GM12801 (cell line): ENCODE results near the gene LAMA5.

Experiments
- TF ChIP-seq, protein P1 (sequence below): IDR thresholded peaks from one replicate; pipeline ENCODE4 v1.5.1; 2011; ENCODE audit warnings: control low read depth; ENCODE audit not compliant: insufficient read length; ENCODE audit errors: extremely low read depth

The LAMA5 gene

DNA sequence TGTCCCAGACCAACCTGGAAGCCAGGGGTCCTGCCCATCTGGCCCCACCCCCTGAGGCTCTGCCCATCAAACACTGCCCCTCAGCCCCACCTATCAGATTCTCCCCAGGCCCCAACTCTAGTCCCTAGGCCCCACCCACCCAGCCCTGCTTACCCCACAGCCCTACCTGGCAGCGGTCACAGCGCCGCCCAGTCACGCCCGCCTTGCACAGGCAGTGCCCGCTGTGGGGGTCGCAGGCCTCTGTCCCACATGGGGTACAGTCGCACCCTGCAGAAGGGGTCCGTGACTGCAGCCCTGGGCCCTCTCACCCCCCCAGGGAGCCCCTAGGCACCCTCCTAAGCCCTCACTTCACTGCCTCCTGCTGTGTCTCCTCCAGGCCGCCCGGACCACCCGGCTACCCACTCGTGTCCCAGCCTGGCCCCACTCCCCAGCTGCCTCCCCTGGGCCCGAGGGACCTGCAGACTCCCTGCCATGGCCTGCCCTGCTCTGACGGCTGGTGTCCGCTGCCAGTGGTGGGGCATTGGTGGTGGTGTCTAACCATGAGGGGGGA, 44.5 kb downstream of the LAMA5 start:
- TF ChIP-seq, protein P1, sequence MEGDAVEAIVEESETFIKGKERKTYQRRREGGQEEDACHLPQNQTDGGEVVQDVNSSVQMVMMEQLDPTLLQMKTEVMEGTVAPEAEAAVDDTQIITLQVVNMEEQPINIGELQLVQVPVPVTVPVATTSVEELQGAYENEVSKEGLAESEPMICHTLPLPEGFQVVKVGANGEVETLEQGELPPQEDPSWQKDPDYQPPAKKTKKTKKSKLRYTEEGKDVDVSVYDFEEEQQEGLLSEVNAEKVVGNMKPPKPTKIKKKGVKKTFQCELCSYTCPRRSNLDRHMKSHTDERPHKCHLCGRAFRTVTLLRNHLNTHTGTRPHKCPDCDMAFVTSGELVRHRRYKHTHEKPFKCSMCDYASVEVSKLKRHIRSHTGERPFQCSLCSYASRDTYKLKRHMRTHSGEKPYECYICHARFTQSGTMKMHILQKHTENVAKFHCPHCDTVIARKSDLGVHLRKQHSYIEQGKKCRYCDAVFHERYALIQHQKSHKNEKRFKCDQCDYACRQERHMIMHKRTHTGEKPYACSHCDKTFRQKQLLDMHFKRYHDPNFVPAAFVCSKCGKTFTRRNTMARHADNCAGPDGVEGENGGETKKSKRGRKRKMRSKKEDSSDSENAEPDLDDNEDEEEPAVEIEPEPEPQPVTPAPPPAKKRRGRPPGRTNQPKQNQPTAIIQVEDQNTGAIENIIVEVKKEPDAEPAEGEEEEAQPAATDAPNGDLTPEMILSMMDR = no peak

DNA sequence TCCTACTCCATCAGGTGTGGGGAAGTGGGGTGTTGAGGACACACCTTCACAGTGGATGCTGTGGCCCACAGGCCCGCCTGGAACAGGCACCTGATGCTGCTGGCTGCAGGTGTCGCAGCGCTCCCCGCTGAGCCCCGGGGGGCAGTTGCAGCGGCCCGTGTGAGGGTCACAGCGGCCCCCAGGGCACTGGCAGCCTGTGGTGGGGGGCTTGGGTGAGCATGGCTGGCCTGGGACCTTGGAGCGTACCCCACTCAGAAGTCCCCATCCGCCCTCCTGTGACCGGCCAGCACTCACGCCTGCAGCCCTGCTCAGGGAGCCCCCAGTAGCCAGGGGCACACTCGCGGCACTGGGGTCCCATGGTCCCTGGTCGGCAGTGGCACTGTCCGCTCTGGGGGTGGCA, 45.1 kb downstream of the LAMA5 start:
- TF ChIP-seq, protein P1 = no peak

DNA sequence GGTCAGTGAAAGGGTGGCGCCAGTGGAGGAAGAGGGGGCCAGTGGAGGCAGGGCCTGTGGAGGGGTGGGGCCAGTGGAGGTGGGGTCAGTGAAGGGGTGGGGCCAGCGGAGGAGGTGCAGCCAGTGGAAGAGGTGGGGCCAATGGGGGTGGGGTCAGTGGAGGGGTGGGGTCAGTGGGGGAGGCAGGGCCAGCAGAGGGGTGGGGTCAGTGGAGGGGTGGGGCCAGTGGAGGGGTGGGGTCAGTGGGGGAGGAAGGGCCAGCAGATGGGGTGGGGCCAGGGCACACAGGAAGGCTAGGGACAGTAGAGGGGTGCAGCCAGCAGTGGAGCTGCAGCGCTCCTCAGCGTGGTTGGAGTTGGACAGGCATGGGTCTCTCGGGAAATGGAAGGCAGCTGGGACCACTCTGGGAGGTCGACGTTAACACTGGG, 45.6 kb downstream of the LAMA5 start:
- TF ChIP-seq, protein P1 = no peak

DNA sequence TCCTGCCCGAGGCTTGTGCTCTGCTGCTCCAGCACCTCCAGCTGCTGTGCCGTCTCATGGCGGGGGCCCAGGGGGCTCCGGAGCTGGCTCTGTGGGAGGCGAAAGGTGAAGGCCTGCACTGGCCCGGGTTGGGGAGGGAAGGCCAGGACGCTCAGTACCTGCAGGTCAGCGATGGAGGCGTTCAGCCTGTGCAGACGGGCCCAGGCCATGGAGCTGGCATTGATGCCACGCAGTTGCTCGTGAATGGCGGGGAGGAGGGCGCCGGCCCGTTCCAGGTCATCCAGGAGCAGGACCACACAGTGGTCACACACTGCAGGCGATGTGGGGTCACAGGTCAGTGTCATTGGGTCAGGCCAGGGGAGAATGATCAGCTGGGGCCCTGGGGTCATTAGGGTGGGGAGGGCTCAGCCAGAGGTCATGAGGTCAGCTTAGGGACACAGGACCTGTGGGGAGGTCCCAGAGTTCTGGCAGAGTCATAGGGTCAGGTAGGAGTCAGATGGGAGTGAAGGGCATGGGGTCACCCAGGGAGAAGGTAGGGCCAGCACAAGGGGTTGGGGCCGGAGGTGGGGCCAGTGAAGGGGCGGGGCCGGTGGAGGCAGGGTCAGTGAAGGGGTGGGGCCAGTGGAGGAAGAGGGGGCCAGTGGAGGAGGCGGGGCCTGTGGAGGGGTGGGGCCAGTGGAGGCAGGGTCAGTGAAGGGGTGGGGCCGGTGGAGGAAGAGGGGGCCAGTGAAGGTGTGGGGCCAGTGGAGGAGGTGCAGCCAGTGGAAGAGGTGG, 46.3 kb downstream of the LAMA5 start:
- TF ChIP-seq, protein P1 = no peak

DNA sequence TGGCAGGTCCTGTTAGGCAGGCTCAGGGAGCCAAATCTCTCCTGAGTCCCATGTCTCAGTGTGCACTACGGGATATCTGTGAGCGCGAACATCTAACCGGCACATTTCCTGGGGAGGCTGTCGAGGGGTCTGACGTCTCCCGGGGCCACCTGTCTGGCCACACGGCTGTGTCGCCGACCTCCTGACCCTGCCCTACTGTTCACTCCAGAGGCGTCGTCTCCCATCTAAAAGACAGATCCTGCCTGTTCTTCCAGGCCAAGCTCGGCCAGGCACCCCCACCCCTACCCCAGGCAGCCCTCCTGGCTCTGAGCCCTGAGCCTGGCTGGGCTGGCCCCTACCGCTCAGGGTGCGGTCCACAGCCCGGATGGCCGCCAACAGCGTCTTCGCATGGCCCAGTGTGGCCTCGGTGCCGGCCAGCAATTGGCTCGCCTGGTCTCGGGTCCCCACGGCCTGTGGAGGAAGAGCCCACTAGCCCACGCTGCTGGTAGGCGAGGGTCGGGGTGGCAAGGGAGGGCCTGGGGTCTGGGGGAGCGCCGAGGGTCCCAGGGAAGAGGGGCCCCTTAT, 47.7 kb downstream of the LAMA5 start:
- TF ChIP-seq, protein P1 = no peak

DNA sequence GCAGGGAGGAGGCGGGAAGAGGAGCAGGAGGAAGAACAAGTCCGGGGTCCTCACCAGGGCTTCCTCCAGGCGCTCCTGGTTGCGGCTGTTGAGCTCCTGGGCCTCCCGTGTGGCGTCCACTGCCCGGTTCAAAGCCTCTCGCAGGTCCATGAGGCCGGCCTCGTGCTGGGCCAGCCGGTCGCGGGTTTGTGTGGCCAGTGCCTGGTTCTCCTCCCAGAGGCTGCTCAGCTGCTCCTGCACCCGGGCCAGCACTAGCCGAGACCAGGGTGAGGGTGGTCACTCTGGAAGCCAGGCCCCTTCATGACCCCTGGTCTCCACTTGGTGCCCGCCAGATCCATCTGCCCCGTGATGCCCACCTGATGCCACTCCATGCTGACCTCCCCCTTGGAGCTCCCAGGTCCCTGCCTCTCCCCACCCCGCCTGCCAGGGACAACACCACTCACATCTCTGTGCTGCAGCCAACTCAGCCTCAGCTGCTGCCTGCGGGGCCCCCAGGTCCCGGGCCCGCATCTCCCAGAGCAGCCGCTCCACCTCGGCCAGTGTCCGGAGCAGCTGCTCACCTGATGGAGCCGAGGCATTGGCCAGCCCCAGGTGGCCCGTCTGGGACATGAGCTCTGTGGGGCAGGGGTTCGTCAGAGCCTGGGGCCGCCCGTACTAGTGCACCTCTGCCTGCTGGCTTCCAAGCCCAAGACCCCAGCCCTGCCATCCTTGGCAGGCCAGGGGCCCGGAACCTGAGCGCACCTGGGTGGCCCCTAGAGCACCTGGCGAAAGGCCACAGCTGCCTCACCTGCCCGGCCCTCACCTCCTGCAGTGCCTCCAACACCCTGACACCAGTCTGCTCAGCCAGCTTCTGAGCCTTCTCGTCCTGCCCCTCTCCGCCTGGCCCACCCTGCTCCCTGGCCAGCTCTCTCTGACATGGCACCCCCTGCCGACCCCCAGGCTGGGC, 48.4 kb downstream of the LAMA5 start:
- TF ChIP-seq, protein P1 = no peak

DNA sequence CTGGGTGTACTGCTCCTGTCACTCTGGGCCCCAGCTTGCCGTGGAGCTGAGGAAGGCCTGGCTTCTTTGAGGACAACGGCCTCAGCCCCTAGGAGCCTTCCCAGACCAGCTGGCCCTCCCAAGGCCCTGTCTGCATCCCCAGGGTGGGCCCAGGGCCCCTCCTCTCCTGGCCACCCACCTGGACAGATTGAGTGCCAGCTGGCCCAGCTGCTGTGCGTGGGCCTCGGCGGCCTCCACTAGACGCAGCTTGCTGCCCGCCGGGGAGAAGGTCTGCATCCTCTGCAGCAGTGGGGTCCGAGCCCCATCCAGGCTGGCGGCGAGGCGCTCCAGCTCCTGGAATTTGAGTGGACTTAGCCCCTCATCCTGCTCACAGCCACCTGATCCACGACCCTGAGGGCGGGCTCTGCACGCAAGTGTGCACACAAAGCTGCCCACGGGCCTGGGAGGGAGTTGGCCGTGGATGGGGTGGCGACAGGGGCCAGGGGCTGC, 49.9 kb downstream of the LAMA5 start:
- TF ChIP-seq, protein P1 = no peak
